Measurements from ENCODE around the gene LACTB. TPM values are rescaled to one million over a fixed set of nuclear protein-coding genes. Genes with fewer than 3 reads are reported as not detected.

The LACTB gene
- total RNA-seq (2016; rRNA removed; fragmentation: Illumina TruSeq; extraction: Trizol), result 23.0 and 31.0 TPM in 2 replicates
- 2.6 and 4.7 TPM in 2 replicates for total RNA-seq (2016; cell fraction: cytosol; rRNA removed; fragmentation: Illumina TruSeq; extraction: Trizol; ENCODE audit: low read depth)
- 20.3 and 27.6 TPM in 2 replicates for total RNA-seq (2016; cell fraction: insoluble cytoplasmic fraction; rRNA removed; fragmentation: Illumina TruSeq; extraction: Trizol)
- 6.4 and 8.7 TPM in 2 replicates for total RNA-seq (2016; cell fraction: membrane; rRNA removed; fragmentation: Illumina TruSeq; extraction: Trizol)
- 10.8 and 14.7 TPM in 2 replicates for total RNA-seq (2016; cell fraction: nucleus; rRNA removed; fragmentation: Illumina TruSeq; extraction: Trizol)
- polyA plus RNA-seq (2011; rRNA removed), result 12.2 and 14.8 TPM in 2 replicates
- polyA plus RNA-seq (2011; cell fraction: cytosol; rRNA removed), result 7.4 and 10.0 TPM in 2 replicates
- polyA plus RNA-seq (2011; cell fraction: nucleus; rRNA removed), result 4.0 and 4.7 TPM in 2 replicates
- polyA plus RNA-seq (2012), result 18.6 and 25.3 TPM in 2 replicates
- polyA plus RNA-seq (2016; cell fraction: cytosol; fragmentation: Illumina TruSeq; extraction: Trizol; ENCODE audit: low read depth), result 2.1 and 2.8 TPM in 2 replicates
- polyA plus RNA-seq (2016; cell fraction: insoluble cytoplasmic fraction; fragmentation: Illumina TruSeq; extraction: Trizol; ENCODE audit: low read depth), result 27.4 and 33.8 TPM in 2 replicates
- 4.7 and 5.9 TPM in 2 replicates for polyA plus RNA-seq (2016; cell fraction: membrane; fragmentation: Illumina TruSeq; extraction: Trizol; ENCODE audit: low read depth)
- 13.9 and 15.3 TPM in 2 replicates for polyA plus RNA-seq (2016; cell fraction: nucleus; fragmentation: Illumina TruSeq; extraction: Trizol; ENCODE audit: insufficient read depth, low read depth)
- 2.3 and 2.8 TPM in 2 replicates for polyA minus RNA-seq (2011; rRNA and poly(A)+ RNA removed; ENCODE audit: low replicate concordance)
- 8.0 and 8.3 TPM in 2 replicates for polyA minus RNA-seq (2011; cell fraction: cytosol; rRNA and poly(A)+ RNA removed)
- 10.9 and 15.3 TPM in 2 replicates for polyA minus RNA-seq (2011; cell fraction: nucleus; rRNA and poly(A)+ RNA removed)
- Bru-seq, nascent RNA, result percentile 71 among the genes with signal in this experiment
- percentile 75 among the genes with signal in this experiment for BruChase-seq, experiment 1, labeled RNA remaining after a 6-hour chase
- BruChase-seq, experiment 2, labeled RNA remaining after a 2-hour chase, result percentile 68 among the genes with signal in this experiment
- long read RNA-seq, experiment 1, partial matches to known transcripts, result 7 of 9 reads
- long read RNA-seq, experiment 1, other reads (novel, unspliced or antisense), result 0 of 9 reads
- long read RNA-seq, experiment 2, transcript LACTB-201 (6 exons, 1,972 nt), result major isoform, 10 of 26 reads
- long read RNA-seq, experiment 2, partial matches to known transcripts, result 9 of 26 reads
- long read RNA-seq, experiment 2, other reads (novel, unspliced or antisense), result 6 of 26 reads

GRCh38 chr15:63121382-63122001, at the start of gene LACTB:
LACTB (plus strand) TSS chr15:63121861; CDS start chr15:63121872, 11 bp downstream.
- BruUV-seq (replicated peaks), result no TSS peak
- H3K9ac ChIP-seq (ENCODE audit: insufficient read depth, low read depth, low read length), result peak within 1 kb of the TSS; percentile 88
- H3K4me1 ChIP-seq (ENCODE audit: insufficient read depth, low read length), result peaks cover 32% of the 10 kb centered on the region
- in situ Hi-C loops (cut with HindIII; ENCODE audit: extremely low pct_ligation_motif_present, low pct_unique_long_range_greater_than_20kb) (no loop called here), intact Hi-C loops (cut with micrococcal nuclease; ENCODE audit: unreplicated experiment) (loop anchor here (1.0 to 2.0 kb wide), 2 partner anchors 13 to 35 kb away; partner anchors contain the start of gene RPS27L)
- ATAC-seq (peak; percentile 97), DNase-seq (ENCODE audit: low spot score) (peak; percentile 75), FAIRE-seq (peak; percentile 60)
- POLR2A ChIA-PET, result interaction anchor here (1.0 kb wide), 1 partner anchor 27 kb away, joined by 3 read pairs; no protein-coding TSS in a partner anchor
- H4K20me1 ChIP-seq (ENCODE audit: insufficient read depth, low read length), result no peaks in the 10 kb centered on the region
- H3K4me3 ChIP-seq (replicated peaks in 1 of 3; ENCODE audit: insufficient read depth in 1 of 3, low read depth in 2 of 3, low read length in 3 of 3), result peak within 1 kb of the TSS; percentile 86 to 94 (median 94)
- peaks cover 4% of the 10 kb centered on the region for H3K79me2 ChIP-seq (ENCODE audit: insufficient read depth, low read length)
- H3K36me3 ChIP-seq (replicated peaks in 1 of 2; ENCODE audit: control insufficient read depth in 1 of 2, insufficient read depth in 2 of 2, low read length in 2 of 2), result peaks cover 2 to 4% of the 10 kb centered on the region in 2 experiments; a peak in 1 of 5 replicates
- 3% methylated on average over 17 of the region's 40 CpGs for WGBS (ENCODE audit: low lambda C conversion rate)
- no peaks in the 10 kb centered on the region for H3K27me3 ChIP-seq (ENCODE audit: control insufficient read depth in 1 of 2, insufficient read depth in 2 of 2, low read length in 2 of 2)
- H3K9me3 ChIP-seq (ENCODE audit: low read length), result peaks cover 10% of the 10 kb centered on the region; the same call in 1 of the 2 replicates
- H2AFZ ChIP-seq (ENCODE audit: low read length), result peak within 1 kb of the TSS; percentile 100
- H3K27ac ChIP-seq (ENCODE audit: extremely low read length, insufficient read depth, low read length), result peak within 1 kb of the TSS; percentile 85
- CTCF ChIA-PET (ENCODE audit: low intra/inter-chr PET ratio, low total read pairs), result no interaction called here
- peak within 1 kb of the TSS; percentile 96 for H3K4me2 ChIP-seq (ENCODE audit: low read depth, low read length)
- TF ChIP-seq PHF20 (CRISPR knock-in tag; IDR thresholded peaks at IDR 0.05), result peak; percentile 55; the same call in 1 of the 2 replicates
- no peak; the same call in 1 of the 2 replicates for TF ChIP-seq HBP1 (CRISPR knock-in tag; IDR thresholded peaks at IDR 0.05; ENCODE audit: low read depth)
- TF ChIP-seq NR2C2 (CRISPR knock-in tag; IDR thresholded peaks at IDR 0.05; ENCODE audit: borderline replicate concordance), result peak; percentile 55; the same call in 1 of the 2 replicates
- TF ChIP-seq ARHGAP35 (CRISPR knock-in tag; IDR thresholded peaks at IDR 0.05; ENCODE audit: borderline replicate concordance), result no peak
- peak; percentile 76 for TF ChIP-seq GATAD1 (CRISPR knock-in tag; IDR thresholded peaks at IDR 0.05)
- TF ChIP-seq ZNF335 (CRISPR knock-in tag; IDR thresholded peaks at IDR 0.05), result peak; percentile 60; the same call in 1 of the 2 replicates
- TF ChIP-seq GMEB1 (CRISPR knock-in tag; IDR thresholded peaks at IDR 0.05; ENCODE audit: borderline replicate concordance), result peak; percentile 46; the same call in 1 of the 2 replicates
- peak; percentile 12; the same call in 1 of the 2 replicates for TF ChIP-seq ETV5 (CRISPR knock-in tag; IDR thresholded peaks at IDR 0.05; ENCODE audit: borderline replicate concordance)
- TF ChIP-seq ARNT2 (CRISPR knock-in tag; IDR thresholded peaks at IDR 0.05; ENCODE audit: low read depth), result peak; percentile 85
- no peak for TF ChIP-seq ZNF3 (CRISPR knock-in tag; IDR thresholded peaks at IDR 0.05)
- TF ChIP-seq RBFOX2 (IDR thresholded peaks at IDR 0.05; ENCODE audit: low read depth, low read length), result peak; percentile 78
- 0 out of 2 replicates have a peak, but pooled peaks have one; percentile 53 for TF ChIP-seq MXD1 (CRISPR knock-in tag; IDR thresholded peaks at IDR 0.05)
- TF ChIP-seq SIN3A (IDR thresholded peaks at IDR 0.05; ENCODE audit: borderline replicate concordance, low read depth, low read length), result peak; percentile 86; the same call in 1 of the 2 replicates

All from HepG2 (cell line).